ENCODE data around the gene TACSTD2. TPM values are rescaled to one million over a fixed set of nuclear protein-coding genes. Genes with fewer than 3 reads are reported as not detected.

The TACSTD2 gene
- total and polyA plus RNA-seq, 8 donors, result 6.0 to 171 (median 13.4) TPM

GRCh38 chr1:58597076-58597475, 20.0 kb upstream of the TACSTD2 start:
- Histone ChIP-seq H3K4me1 (peaks cover 0 to 9% of the 10 kb centered on the region in 2 donors), H3K9me3 (no peaks in the 10 kb centered on the region), H3K27me3 (no peaks in the 10 kb centered on the region), H3K27ac (no peak overlapping the region), H3K4me3 (no peak overlapping the region), H3K36me3 (no peaks in the 10 kb centered on the region)
- DNase-seq (no peak), ATAC-seq (peak; percentile 8)
- intact Hi-C loops (cut with DNase I), result no loop called here
- no peak for TF ChIP-seq CTCF (IDR thresholded peaks at IDR 0.05)

- intact Hi-C loops (cut with DNase I), result no loop called here
- no peaks in the 10 kb centered on the region for H3K36me3 ChIP-seq
- ATAC-seq (peak; percentile 54), DNase-seq (no peak)
- H3K4me3 ChIP-seq, result no peak overlapping the region
- no peaks in the 10 kb centered on the region for H3K27me3 ChIP-seq
- peaks cover 0 to 9% of the 10 kb centered on the region in 2 donors for H3K4me1 ChIP-seq
- TF ChIP-seq CTCF (IDR thresholded peaks at IDR 0.05), result no peak
- no peak overlapping the region for H3K27ac ChIP-seq
- H3K9me3 ChIP-seq, result no peaks in the 10 kb centered on the region
Observed at GRCh38 chr1:58596631-58597052, 19.6 kb upstream of the TACSTD2 start.

- TF ChIP-seq CTCF (IDR thresholded peaks at IDR 0.05), result no peak
Observed at GRCh38 chr1:58594546-58594945, 17.5 kb upstream of the TACSTD2 start.

GRCh38 chr1:58592522-58593134, 15.6 kb upstream of the TACSTD2 start:
- Histone ChIP-seq H3K9me3 (no peaks in the 10 kb centered on the region), H3K27ac (peak overlapping the region; percentile 45 to 49), H3K4me1 (peaks cover 5 to 9% of the 10 kb centered on the region in 2 donors), H3K4me3 (no peak overlapping the region), H3K36me3 (no peaks in the 10 kb centered on the region), H3K27me3 (no peaks in the 10 kb centered on the region)
- DNase-seq (peak in 3 of 4 donors; percentile 73 to 88 (median 74)), ATAC-seq (peak; percentile 95)
- intact Hi-C loops (cut with DNase I), result no loop called here
- no peak for TF ChIP-seq CTCF (IDR thresholded peaks at IDR 0.05)

More at GRCh38 chr1:58594546-58594945, 17.5 kb upstream of the TACSTD2 start:
- no peak for DNase-seq
- Histone ChIP-seq H3K4me3 (no peak overlapping the region), H3K4me1 (peaks cover 0 to 9% of the 10 kb centered on the region in 2 donors), H3K27me3 (no peaks in the 10 kb centered on the region), H3K27ac (no peak overlapping the region), H3K9me3 (no peaks in the 10 kb centered on the region), H3K36me3 (no peaks in the 10 kb centered on the region)
- no peak for ATAC-seq
- intact Hi-C loops (cut with DNase I), result no loop called here

GRCh38 chr1:58591806-58592205, 14.8 kb upstream of the TACSTD2 start:
- peaks cover 5 to 9% of the 10 kb centered on the region in 2 donors for H3K4me1 ChIP-seq
- H3K36me3 ChIP-seq, result no peaks in the 10 kb centered on the region
- intact Hi-C loops (cut with DNase I), result no loop called here
- no peak overlapping the region for H3K4me3 ChIP-seq
- ATAC-seq, result no peak
- DNase-seq, result no peak
- H3K27me3 ChIP-seq, result no peaks in the 10 kb centered on the region
- TF ChIP-seq CTCF (IDR thresholded peaks at IDR 0.05), result no peak
- H3K27ac ChIP-seq, result peak overlapping the region; percentile 9 to 11
- H3K9me3 ChIP-seq, result no peaks in the 10 kb centered on the region
